GM18526 (cell line): ENCODE measurements around the gene IQCF6.

Experiments
- POLR2A ChIP-seq: IDR thresholded peaks from 3 replicates; pipeline ENCODE4 v1.6.1; 2011; ENCODE audit not compliant: insufficient read length; ENCODE audit errors: extremely low read depth

IQCF6 gene

DNA sequence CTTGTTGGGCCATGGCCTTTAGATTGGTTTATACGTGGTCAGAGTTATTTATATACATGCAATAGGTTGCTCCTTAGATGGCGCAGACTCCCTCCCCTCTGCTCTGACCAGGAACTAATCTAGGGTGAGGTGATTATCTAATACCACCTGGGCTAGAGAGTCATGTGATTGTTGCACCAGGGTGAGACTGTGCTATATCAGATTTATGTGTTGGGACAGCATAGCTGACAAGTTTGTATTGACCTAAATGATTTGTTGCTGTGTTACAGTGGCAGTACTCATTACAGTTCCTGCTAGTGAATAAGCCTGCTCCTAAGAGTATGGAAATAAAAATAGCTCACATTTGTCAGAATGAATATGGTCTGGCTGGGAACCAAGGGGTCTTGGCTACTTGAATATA lies 7.2 kb upstream of the IQCF6 start:
- TF ChIP-seq POLR2A: no peak

DNA sequence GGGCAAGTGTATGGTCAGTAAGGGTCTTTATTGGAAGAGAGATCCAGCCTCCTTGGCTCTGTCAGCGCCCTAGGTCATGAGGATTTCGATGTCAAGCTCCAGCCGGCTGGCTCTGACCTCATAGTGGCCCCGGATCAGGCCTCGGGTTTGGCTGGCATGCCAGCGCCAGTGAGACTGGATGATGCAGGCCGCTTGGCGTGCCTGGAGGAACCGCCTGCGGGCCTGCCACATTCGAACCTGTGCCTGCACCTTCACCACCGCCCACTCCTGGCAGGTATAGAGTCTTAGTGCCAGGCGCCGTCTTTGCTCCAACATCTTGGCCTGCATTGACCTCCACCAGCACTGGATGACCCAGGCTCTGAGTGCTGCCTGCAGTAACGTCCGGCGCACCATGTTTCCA lies 483 bp downstream of the IQCF6 start:
- no peak for TF ChIP-seq POLR2A

DNA sequence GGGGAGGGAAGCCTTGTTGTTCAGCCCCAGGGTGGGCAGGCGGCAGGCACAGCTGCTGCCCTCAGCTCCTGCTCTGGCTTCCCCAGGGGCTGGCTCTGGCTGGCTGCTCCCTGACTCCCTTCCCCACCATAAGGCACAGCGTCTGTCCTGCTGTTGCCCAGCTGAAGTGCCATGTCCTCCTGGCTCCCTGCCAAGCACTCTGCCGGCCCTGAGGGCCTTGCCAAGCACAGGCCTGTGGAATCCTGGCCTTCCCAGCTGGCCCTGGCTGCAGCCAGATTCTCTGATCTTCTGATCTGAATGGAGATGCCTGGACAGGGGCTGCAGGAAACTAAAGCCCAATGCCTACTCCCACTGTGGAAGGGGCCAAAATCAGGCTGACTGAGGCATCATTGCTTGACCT lies 1.1 kb downstream of the IQCF6 start:
- no peak for TF ChIP-seq POLR2A

DNA sequence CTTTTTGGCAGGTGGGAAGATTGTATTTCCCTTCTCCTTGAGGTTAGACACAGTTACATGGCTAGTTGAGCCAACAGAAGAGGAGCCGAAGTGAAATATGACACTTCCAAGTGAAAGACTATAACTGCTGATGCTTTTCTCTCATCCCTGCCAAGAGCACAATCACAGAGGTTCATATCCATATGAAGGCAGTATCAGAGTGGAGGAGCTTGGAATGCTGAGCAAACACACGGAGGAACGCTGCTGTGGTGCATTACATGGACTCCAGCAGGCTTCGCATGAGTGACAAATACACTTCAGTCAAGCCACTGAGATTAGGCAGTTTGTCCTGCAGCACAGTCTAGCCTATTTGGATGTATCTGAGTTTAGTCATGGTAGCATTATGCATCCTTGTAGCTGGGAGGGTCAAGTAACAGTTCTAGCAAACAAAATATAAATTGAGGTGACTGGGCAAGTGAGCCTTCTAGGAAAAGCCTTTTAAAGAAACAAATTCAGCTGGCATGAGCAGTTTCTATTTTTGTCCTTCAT lies 5.4 kb downstream of the IQCF6 start:
- TF ChIP-seq POLR2A: no peak

DNA sequence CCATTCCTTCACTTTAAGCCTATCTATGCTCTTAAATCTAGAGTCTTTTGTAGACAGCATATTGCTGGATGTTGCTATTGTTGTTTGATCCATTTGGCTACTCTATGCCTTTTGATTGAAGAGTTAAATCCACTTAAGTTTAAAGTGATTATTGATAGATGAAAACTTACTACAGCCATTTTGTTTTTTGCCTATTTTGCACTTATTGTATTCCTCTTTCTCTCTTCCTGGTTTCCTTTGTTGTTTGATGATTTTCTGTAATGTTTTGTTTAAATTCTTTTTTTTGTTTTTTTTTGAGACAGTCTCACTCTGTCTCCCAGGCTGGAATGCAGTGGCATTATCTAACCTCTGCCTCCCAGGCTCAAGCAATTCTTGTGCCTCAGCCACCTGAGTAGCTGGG lies 19.8 kb downstream of the IQCF6 start:
- no peak for TF ChIP-seq POLR2A

DNA sequence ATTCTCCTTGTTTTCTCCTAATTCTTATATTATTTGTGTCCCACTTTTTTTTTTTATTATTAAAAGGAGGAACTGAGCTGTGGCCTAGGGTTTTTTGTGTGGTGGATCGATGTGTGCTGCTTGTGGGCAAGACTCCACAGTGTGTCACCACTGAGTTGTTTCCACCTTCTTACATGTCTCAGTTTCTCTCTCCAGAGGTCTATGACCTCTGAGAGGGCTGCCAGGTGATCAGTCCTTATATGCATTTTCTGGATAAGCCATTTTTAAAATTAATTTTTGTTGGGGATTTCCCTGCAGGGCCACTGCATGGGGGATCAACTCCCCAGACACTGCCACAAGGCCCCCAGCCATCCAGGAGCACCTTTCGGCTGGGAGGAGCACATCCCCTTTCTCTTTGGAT lies 27.8 kb downstream of the IQCF6 start:
- no peak for TF ChIP-seq POLR2A

DNA sequence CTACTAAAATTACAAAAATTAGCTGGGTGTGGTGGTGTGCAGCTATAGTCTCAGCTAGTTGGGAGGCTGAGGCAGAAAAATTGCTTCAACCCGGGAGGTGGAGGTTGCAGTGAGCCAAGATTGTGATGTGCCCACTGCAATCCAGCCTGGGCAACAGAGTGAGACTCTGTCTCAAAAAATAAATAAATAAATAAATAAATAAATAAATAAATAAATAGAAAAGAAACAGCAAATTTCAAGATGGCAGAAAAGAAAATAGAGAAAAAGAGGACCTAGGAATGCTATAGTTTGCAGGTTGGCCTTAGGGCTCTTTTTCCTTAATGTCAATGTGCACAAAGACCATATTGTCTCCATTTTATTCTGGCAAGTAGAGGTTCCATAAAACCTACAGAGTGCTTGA lies 28.2 kb downstream of the IQCF6 start:
- no peak for TF ChIP-seq POLR2A

DNA sequence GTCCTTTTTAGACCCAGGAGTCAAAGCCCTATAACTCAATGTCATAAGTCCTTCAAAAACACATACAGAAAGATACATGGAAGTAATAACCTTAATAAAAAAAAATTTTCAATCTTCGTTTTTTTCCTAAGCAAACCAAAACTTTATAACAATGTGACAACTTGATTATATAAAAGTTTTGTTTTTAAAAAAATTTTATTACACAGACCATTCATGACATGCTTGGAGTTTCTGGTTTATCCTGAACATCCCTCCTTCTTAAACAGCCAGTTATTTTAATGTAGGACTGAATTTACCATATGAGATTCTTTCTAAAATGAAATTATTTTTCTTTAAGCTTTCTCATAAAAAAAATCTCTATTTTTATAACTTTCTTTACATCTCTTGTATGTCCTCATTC lies 30.7 kb downstream of the IQCF6 start:
- TF ChIP-seq POLR2A: no peak

DNA sequence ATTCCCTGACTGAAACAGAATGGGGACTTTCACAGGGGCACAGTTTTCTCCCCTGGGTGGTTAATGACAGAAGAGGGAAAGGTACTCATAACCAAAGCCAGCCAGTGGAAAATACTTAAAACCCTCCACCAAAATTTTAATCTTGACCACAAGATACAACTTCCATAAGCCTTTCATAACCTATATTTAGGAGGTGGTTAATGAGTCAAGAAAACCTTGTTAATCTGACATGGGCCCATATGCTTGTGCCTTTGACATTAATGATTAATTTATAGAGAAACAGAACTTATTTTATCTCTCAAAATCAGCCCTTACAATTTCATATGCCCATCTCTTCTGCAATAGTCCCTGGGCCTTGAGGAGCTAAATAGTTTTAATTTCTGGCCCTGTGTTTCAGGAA lies 31.2 kb downstream of the IQCF6 start:
- no peak for TF ChIP-seq POLR2A

DNA sequence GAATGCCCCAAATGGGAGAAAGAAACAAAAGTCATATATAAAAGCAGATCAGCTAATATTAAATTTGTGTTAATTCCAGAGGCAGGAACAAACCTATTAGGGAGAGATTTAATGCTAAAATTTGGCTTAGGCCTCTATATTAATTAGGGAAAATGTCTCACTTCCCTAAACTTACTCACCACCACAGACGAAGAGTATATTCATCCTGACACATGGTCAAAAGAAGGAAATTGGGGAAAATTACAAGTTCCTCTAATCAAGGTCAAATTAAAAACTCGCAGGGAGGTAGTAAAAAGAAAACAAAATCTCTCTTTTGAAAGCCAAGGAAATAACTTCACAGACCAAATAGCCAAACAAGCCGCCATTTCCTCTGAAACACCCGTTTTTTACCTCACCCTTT lies 39.9 kb downstream of the IQCF6 start:
- no peak for TF ChIP-seq POLR2A

DNA sequence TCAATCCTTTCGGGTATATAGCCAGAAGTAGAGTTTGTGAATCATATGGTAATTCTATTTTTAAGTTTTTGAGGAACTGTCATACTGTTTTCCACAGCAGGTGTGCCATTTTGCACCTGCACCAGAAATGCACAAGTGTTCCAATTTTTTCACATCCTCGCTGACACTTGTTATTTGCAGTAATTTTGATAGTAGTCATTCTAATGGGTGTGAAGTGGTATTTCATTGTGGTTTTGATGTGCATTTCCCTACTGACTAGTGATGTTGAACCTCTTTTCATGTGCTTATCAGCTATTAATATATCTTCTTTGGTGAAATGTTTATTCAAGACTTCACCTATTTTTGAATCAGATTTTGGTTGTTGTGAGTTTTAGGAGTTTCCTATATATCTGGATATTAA lies 43.1 kb downstream of the IQCF6 start:
- TF ChIP-seq POLR2A: no peak

DNA sequence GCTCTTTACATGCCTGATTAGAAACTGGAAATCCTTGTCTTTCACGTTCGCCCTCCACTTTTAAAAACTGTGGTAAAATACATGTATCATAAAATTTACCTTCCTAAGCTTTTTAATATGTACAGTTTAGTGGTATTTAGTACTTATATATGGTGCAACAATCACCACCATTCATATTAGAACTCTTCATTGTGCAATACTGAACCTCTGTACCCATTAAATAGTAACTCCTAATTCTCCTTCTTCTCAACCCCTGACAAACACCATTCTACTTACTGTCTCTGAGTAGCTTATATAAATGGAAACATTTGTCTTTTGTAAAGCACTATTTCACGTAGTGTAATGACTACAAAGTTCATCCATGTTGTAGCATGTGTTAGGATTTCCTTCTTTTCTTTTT lies 44.0 kb downstream of the IQCF6 start:
- TF ChIP-seq POLR2A: no peak

DNA sequence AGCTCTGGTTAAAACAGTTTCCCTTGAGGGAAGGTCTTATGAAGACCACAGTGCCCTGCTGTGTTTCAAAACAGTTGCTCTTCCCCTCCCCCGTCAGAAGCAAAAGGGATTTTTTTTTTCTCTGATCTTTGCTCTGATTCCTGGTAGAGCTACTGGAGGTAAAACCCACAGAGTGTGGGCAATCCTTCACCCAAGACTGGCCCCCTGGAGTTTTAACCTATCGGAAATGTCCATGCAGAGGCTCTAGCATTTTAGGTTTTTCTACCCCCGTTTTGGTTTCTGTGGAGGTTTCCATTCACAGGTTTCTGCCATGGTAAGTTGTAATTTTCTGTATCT lies 44.5 kb downstream of the IQCF6 start:
- TF ChIP-seq POLR2A: no peak

DNA sequence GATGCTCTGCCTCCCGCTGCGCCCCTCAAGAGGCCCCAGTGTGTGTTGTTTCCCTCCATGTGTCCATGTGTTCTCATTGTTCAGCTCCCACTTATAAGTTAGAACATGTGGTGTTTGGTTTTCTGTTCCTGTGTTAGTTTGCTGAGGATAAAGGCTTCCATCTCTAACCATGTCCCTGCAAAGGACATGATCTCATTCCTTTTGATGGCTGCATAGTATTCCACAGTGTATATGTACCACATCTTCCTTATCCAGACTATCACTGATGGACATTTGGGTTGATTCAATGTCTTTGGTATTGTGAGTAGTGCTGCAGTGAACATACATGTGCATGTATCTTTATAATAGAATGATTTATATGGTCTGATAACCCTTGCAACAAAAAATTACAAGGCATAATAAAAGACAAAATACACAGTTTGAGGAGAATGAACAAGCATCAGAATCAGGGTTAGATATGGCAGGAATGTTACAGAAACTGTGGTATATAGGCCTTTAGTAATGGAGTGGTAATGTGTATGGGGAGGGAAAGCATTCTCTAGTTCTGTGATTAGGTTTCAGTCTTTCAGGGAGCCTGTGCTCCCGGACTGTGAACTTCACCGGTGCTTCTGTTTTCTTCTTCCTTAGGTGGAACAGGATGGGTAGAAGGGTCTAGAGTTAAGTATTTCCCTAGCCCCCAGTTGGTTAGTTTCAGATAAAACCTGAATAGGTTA lies 45.0 kb downstream of the IQCF6 start:
- no peak for TF ChIP-seq POLR2A

DNA sequence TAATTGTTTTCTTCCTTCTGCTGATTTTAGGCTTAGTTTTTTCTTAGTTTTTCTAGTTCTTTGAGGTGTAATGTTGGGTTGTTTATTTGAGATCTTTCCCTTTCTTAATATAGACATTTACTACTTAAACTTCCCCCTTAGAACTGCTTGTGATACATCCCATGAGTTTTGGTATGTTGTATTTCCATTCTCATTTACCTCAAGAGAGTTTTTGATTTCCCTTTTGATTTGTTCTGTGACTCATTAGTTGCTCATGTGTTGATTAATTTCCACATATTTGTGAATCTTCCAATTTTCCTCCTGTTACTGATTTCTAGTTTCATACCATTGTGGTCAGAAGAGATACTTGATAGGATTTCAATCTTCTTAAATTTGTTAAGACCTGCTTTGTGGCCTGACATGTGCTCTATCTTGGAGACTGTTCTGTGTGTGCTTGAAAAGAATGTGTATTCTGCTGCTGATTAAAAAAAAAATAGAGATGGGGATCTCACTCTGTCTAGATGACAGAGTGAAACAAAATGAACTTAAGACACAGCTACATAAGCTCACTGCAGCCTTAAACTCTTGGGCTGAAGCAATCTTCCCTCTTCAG lies 49.9 kb downstream of the IQCF6 start:
- TF ChIP-seq POLR2A: no peak
